GM12864 (cell line): Measurements from ENCODE around the gene RGS5.

Experiments used
- DNase-seq: peaks from one replicate; pipeline ENCODE4 v3.0.0-alpha.2; 2011; ENCODE audit warnings: low read depth
- H3K4me3 ChIP-seq: 2 replicates; pipeline ENCODE4 v1.5.1; 2011; ENCODE audit warnings: mild to moderate bottlenecking, low read depth, low read length, control low read depth
- CTCF ChIP-seq: IDR thresholded peaks from 2 replicates; pipeline ENCODE4 v1.5.1; 2011; ENCODE audit warnings: low read depth, mild to moderate bottlenecking, moderate library complexity, low read length, control low read depth, inconsistent platforms; ENCODE audit errors: missing control alignments

RGS5 gene

GRCh38 chr1:163171826-163172225 is 30.9 kb downstream of the RGS5 start:
- no peak for DNase-seq
- no peak for TF ChIP-seq CTCF
- no peak overlapping the region for H3K4me3 ChIP-seq

GRCh38 chr1:163170975-163171676 is 31.6 kb downstream of the RGS5 start:
- no peak overlapping the region for H3K4me3 ChIP-seq
- no peak for DNase-seq
- TF ChIP-seq CTCF, result peak; percentile 37

- TF ChIP-seq CTCF, result no peak
- H3K4me3 ChIP-seq, result no peak overlapping the region
- no peak for DNase-seq
These were observed 32.4 kb downstream of the RGS5 start for GRCh38 chr1:163170331-163170730.

GRCh38 chr1:163169553-163169952 is 33.2 kb downstream of the RGS5 start:
- DNase-seq, result no peak
- no peak overlapping the region for H3K4me3 ChIP-seq
- TF ChIP-seq CTCF, result no peak

- no peak overlapping the region for H3K4me3 ChIP-seq
- DNase-seq, result no peak
- TF ChIP-seq CTCF, result no peak
These were observed 34.7 kb downstream of the RGS5 start for GRCh38 chr1:163168053-163168452.

- no peak overlapping the region for H3K4me3 ChIP-seq
- DNase-seq, result no peak
- TF ChIP-seq CTCF, result no peak
These were observed 35.7 kb downstream of the RGS5 start for GRCh38 chr1:163166886-163167555.

GRCh38 chr1:163165119-163165518 is 37.6 kb downstream of the RGS5 start:
- no peak overlapping the region for H3K4me3 ChIP-seq
- DNase-seq, result no peak
- TF ChIP-seq CTCF, result no peak
